ENCODE data around the gene COA1. TPM values are rescaled to one million over a fixed set of nuclear protein-coding genes. Genes with fewer than 3 reads are reported as not detected.

The COA1 gene
- total RNA-seq, 4 donors from 2014 or later: 26.1 to 49.0 (median 30.9) TPM

GRCh38 chr7:43753843-43754242, 24.5 kb upstream of the COA1 start:
- no peak overlapping the region for H3K27ac ChIP-seq (replicated peaks in 1 of 4)
- H3K27me3 ChIP-seq: peaks cover 0 to 5% (median 0%) of the 10 kb centered on the region in 4 donors
- no peak for TF ChIP-seq POLR2A (IDR thresholded peaks at IDR 0.05; ENCODE audit: low read depth)
- no peak for TF ChIP-seq CTCF (IDR thresholded peaks at IDR 0.05)
- no peak for TF ChIP-seq EP300 (IDR thresholded peaks at IDR 0.05)
- no peak for TF ChIP-seq POLR2AphosphoS5 (IDR thresholded peaks at IDR 0.05)
- no peaks in the 10 kb centered on the region for H3K36me3 ChIP-seq
- 93% methylated on average over 3 of the region's 3 CpGs for WGBS
- peaks cover 4 to 10% (median 6%) of the 10 kb centered on the region in 4 donors for H3K4me1 ChIP-seq
- H3K4me3 ChIP-seq: no peak overlapping the region
- no peaks in the 10 kb centered on the region for H3K9me3 ChIP-seq
- intact Hi-C loops (cut with DNase I): no loop called here
- DNase-seq (ENCODE audit: extremely low spot score): peak; percentile 72

GRCh38 chr7:43753271-43753810, 24.0 kb upstream of the COA1 start:
- no peaks in the 10 kb centered on the region for H3K36me3 ChIP-seq
- no peak overlapping the region for H3K27ac ChIP-seq (replicated peaks in 1 of 4)
- no peak for DNase-seq (ENCODE audit: extremely low spot score)
- H3K27me3 ChIP-seq: peaks cover 0 to 5% (median 0%) of the 10 kb centered on the region in 4 donors
- no peak overlapping the region for H3K4me3 ChIP-seq
- 50% methylated on average over 1 of the region's 1 CpG for WGBS
- no peak for TF ChIP-seq CTCF (IDR thresholded peaks at IDR 0.05)
- H3K4me1 ChIP-seq: peaks cover 4 to 10% (median 6%) of the 10 kb centered on the region in 4 donors
- no peaks in the 10 kb centered on the region for H3K9me3 ChIP-seq
- intact Hi-C loops (cut with DNase I): no loop called here

- Histone ChIP-seq H3K27ac (replicated peaks in 1 of 4) (no peak overlapping the region), H3K36me3 (no peaks in the 10 kb centered on the region), H3K4me1 (peaks cover 0 to under 1% (median 0%) of the 10 kb centered on the region in 4 donors), H3K4me3 (no peak overlapping the region), H3K27me3 (peaks cover 0 to 5% (median 0%) of the 10 kb centered on the region in 4 donors), H3K9me3 (no peaks in the 10 kb centered on the region)
- TF ChIP-seq CTCF (IDR thresholded peaks at IDR 0.05): no peak
- TF ChIP-seq POLR2AphosphoS5 (IDR thresholded peaks at IDR 0.05): no peak
- TF ChIP-seq EP300 (IDR thresholded peaks at IDR 0.05): no peak
- TF ChIP-seq POLR2A (IDR thresholded peaks at IDR 0.05; ENCODE audit: low read depth): no peak
- intact Hi-C loops (cut with DNase I): no loop called here
- DNase-seq (ENCODE audit: extremely low spot score): peak; percentile 78
- WGBS: 80% methylated on average over 3 of the region's 3 CpGs
These were observed 23.1 kb upstream of the COA1 start for GRCh38 chr7:43752411-43752810.

GRCh38 chr7:43750016-43750887, 20.9 kb upstream of the COA1 start:
- no peaks in the 10 kb centered on the region for H3K36me3 ChIP-seq
- H3K4me1 ChIP-seq: no peaks in the 10 kb centered on the region
- H3K4me3 ChIP-seq: no peak overlapping the region
- no peak for DNase-seq (ENCODE audit: extremely low spot score)
- H3K9me3 ChIP-seq: no peaks in the 10 kb centered on the region
- H3K27me3 ChIP-seq: peaks cover 0 to 5% (median 0%) of the 10 kb centered on the region in 4 donors
- intact Hi-C loops (cut with DNase I): no loop called here
- WGBS: 80% methylated on average over 7 of the region's 14 CpGs
- no peak for TF ChIP-seq POLR2AphosphoS5 (IDR thresholded peaks at IDR 0.05)
- no peak for TF ChIP-seq POLR2A (IDR thresholded peaks at IDR 0.05; ENCODE audit: low read depth)
- TF ChIP-seq EP300 (IDR thresholded peaks at IDR 0.05): no peak
- TF ChIP-seq CTCF (IDR thresholded peaks at IDR 0.05): no peak
- H3K27ac ChIP-seq (replicated peaks in 1 of 4): no peak overlapping the region

All from esophagus muscularis mucosa (tissue), 4 donors.